Stimulated activated CD8-positive, alpha-beta memory T cell treated with anti-CD3 and anti-CD28 coated beads, Interleukin-4, amount 100 ng/mL, for 4 hours (primary cell): Measurements from ENCODE around the gene MACF1.

Source experiments
- DNase-seq, 2 donors: peaks; one replicate each; pipeline ENCODE4 v3.0.0-alpha.2; 2020; ENCODE audit warnings: low read depth in 2 of 2, low spot score in 1 of 2

The MACF1 gene

DNA sequence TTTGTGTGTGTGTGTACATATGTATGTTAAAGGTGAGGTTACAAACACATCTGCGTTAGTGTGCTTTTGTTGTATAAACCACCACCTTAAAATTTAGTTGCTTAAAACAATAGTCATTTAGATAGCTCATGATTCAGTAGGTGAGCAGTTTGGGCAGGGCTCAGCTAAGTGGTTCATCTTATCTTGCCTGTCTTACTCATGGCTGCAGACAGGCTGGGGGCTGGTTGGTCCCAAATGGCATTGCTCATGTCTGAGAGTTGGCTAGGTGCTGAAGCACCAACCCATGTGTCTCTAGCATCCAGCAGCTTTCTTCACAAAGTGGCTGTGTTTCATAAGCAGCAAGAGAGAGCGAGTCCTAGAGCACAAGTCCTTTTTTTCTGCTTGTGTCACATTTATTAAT is 91.4 kb downstream of the MACF1 start:
- no peak for DNase-seq

DNA sequence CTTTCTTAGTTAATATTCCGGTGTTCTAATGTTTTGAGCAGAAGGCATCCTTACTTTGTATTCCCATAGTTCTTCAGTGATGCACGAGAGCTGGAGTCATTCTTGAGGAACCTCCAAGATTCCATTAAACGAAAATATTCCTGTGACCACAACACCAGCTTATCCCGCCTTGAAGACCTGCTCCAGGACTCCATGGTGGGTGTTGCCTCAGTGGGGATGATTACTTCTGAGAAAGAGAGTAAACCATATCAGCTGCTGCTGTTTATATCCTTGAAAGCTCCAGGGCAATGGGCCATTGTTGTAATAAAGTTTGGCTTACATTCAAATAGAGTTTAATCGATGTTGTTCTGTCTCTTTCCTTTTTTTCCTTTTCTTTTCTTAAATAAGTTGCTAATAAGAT is 93.1 kb downstream of the MACF1 start:
- no peak for DNase-seq

GRCh38 chr1:39301606-39302005 is 97.1 kb downstream of the MACF1 start:
- DNase-seq = no peak

GRCh38 chr1:39305555-39305954 is 101.1 kb downstream of the MACF1 start:
- no peak for DNase-seq

DNA sequence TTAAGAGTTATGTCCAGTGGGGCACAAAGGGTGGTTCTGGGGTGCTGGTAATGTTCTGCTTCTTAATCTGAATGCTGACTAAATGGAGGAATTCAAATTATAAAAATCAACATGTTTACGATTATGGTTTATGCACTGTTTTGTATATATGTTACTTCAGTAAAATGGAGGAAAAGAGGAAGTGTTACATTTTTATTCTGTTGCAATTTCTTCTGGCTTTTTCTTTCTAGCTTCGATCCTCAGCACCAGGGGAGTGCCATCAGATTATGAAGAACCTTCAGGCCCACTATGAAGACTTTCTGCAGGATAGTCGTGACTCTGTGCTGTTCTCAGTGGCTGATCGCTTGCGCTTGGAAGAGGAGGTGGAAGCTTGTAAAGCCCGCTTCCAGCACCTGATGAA is 105.5 kb downstream of the MACF1 start:
- DNase-seq = no peak

DNA sequence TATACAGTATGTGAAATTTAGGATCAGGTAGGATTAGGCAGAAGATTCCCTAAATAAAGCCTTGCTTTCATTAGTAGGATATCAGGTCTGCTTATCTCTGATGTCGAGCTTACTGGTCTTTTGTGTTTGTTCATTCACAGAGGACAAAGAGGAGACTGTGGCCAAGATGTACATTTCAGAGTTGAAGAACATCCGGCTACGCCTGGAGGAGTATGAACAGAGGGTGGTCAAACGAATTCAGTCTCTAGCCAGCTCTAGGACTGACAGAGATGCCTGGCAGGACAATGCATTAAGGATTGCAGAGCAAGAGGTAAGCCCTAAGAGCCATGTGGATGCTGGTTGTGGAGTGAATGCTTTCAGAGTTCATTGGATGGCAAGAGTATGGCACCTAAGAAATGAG is 106.2 kb downstream of the MACF1 start:
- DNase-seq = no peak

DNA sequence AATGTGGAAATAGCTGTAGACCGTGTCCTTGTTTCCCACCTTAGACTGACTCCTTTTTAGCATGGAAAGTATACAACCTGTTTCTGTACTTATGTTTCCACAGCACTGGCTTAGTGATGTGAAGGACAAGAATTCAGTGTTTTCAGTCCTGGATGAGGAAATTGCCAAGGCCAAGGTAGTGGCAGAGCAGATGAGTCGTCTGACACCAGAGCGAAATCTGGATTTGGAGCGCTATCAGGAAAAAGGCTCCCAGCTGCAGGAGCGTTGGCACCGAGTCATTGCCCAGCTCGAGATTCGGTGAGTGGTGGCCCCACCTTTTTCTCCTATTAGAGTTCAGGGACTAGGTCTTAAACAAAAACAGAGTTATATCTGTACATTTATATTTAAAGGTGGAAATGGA is 112.6 kb downstream of the MACF1 start:
- no peak for DNase-seq

- no peak for DNase-seq
Measured at GRCh38 chr1:39317910-39318633, 113.6 kb downstream of the MACF1 start.

- DNase-seq = no peak
Measured at GRCh38 chr1:39321979-39322378, 117.5 kb downstream of the MACF1 start.

- no peak for DNase-seq
Measured at GRCh38 chr1:39322431-39322830, 117.9 kb downstream of the MACF1 start.

DNA sequence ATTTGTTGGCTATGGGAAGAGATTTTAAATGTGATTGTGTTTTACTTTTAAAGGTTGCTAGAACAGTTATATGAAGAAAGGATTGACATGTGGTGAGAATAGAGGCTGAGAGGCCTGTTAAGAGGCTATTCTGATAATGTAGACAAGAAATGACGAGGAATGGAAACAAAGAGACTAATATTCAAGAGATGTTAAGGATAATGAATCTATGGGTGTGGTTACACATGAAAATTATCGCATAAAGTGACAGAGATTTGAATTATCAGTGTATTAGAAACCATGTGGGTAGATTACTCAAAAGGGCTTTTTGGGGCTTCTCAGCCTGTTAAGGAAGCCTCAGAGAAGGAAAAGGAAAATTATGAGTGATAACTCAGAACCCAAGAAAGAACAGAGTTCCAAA is 120.4 kb downstream of the MACF1 start:
- DNase-seq = no peak

DNA sequence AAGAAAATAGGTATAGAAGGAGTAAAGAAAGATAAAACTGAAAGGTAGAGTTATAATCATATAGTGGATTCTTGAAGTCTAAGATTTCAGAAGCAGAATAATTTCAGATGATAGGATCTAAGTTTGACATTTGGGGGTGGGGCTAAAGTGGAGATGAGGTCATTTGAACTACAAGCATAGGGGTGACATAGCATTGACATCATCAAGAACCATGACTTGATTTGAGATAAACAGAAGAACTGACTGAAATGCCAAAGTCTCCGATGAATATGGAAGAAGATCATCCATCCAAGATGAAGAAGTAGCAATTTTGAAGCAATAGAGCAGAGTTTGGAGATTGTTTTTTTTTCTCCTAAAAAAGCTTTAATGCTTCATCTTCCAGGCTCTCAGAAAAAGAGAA is 122.3 kb downstream of the MACF1 start:
- no peak for DNase-seq

GRCh38 chr1:39328095-39328494 is 123.6 kb downstream of the MACF1 start:
- no peak for DNase-seq

GRCh38 chr1:39328586-39329121 is 124.2 kb downstream of the MACF1 start:
- no peak for DNase-seq

GRCh38 chr1:39331647-39332046 is 127.2 kb downstream of the MACF1 start:
- no peak for DNase-seq

DNA sequence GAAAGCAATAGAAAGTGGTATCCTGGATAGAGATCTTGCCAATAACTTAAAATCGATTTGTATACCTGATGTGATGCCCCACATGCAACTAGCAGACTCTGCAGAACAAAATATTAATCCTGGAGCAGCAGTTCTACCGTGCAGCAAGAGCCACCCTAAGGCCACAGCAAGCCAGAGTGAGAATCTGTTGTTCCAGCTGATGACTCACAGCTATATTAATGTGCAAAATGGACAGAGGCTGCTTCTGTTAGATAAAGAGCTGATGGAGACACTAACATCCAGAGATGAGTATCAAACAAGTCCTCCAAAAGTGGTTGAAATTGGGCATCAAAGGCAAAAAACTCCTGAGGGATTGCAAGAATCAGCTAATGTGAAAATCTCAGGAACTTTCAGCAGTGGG is 127.8 kb downstream of the MACF1 start:
- no peak for DNase-seq

DNA sequence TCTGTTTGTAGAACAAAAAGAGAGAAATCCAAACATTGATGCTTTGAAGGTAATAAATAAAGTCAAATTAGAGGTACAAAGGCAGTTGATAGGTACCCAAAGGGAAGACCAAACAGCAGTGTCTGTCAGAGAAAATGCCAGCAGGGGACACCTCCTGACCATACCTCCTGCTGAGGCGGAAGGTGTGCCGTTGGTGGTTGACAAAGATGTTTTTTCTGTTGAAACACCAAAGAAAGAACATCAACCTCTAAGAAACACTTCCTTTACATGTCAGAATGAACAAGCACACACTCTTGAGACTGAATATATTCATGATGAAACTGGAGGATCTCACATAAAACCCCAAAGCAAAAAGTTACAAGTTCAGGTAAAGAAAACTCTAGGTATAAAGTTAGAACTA is 128.3 kb downstream of the MACF1 start:
- no peak for DNase-seq

GRCh38 chr1:39333296-39333695 is 128.8 kb downstream of the MACF1 start:
- DNase-seq = no peak

DNA sequence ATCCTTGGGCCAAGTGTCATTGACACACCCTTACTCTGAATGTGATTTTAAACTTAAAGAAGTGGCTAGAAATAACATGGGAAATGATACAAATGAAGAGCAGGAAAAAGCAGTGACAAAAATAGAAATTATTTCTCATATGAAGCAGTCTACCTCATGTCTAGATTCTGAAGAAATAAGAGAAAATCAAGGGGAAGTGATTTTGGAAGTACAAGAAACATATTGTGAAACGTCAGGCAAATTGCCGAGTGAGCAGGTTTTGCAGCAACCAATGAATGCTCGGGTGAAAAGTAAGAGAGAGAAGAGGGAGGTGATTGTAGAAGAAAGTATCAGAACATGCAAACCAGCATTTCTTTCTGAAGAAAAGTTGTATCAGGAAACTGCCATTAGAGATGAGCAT is 130.7 kb downstream of the MACF1 start:
- no peak for DNase-seq

GRCh38 chr1:39337067-39337466 is 132.6 kb downstream of the MACF1 start:
- DNase-seq = no peak

DNA sequence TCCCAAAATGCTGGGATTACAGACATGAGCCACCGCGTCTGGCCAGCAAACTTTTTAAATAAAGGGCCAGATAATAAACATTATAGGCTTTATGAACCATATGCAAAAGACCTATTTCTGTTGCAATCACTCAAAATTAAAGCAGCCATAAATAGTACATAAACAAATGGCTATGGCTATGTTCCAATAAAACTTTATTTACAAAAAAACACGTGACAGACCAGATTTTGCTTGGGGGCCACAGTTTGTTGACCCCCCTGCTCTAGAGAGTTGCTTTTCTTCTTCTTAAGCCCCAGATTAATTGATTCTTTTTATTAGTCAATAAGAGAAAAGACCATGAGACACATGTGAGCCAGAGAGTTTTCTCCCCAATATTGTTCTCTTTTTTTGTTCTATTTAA is 138.3 kb downstream of the MACF1 start:
- DNase-seq = no peak

- DNase-seq = no peak
Measured at GRCh38 chr1:39344394-39345154, 140.1 kb downstream of the MACF1 start.

GRCh38 chr1:39346872-39347271 is 142.4 kb downstream of the MACF1 start:
- DNase-seq = no peak
